B cell (primary cell): Measurements from ENCODE around the gene ESPL1.

Source experiments
- EZH2 ChIP-seq: IDR thresholded peaks from 2 replicates; pipeline ENCODE4 v1.6.1; 2012; ENCODE audit warnings: borderline replicate concordance, low read depth, mild to moderate bottlenecking, moderate library complexity, low read length; ENCODE audit not compliant: insufficient read depth, poor library complexity, severe bottlenecking
- TF ChIP-seq, protein P1 (sequence below): fragments of 200-600 bp; IDR thresholded peaks from one replicate; pipeline ENCODE4 v1.8.0; 2022; ENCODE audit warnings: antibody characterized with exemption, mild to moderate bottlenecking

DNA sequence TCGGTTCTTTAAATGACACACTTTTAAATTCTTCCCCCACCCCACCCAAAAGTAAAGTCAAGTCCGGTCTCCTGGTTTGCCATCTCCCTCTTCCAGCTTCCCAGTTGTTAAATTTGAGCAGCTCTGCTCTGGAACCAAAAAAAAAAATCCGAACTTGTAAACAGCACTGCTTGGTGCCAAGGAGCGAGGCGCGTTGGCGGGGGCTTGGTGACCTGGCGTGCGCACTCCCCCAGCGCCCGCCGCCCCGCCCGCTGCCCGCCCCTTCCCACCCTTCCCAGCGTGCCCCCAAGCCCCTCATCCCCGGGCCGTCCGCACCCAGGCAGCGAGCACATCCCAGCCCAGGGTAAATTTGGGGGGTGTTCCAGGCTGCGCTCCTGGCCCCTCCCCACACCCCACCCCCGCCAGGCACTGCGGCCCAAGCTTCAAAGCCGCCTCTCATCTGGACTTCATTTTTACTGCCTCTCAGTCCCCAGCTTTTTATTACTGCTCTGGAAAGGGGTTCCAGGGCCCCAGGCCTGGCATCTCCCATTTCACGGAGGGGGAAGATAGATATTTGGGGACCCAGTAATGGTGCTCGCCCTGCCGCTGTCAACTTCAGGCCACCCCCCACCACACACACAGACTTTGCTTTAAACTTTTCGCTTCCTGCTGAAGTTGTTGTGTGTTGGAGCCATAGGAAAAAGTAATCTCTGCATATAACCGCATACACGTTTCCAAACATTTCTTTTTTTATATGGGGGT lies 49.4 kb upstream of the ESPL1 start:
- TF ChIP-seq, protein P1, sequence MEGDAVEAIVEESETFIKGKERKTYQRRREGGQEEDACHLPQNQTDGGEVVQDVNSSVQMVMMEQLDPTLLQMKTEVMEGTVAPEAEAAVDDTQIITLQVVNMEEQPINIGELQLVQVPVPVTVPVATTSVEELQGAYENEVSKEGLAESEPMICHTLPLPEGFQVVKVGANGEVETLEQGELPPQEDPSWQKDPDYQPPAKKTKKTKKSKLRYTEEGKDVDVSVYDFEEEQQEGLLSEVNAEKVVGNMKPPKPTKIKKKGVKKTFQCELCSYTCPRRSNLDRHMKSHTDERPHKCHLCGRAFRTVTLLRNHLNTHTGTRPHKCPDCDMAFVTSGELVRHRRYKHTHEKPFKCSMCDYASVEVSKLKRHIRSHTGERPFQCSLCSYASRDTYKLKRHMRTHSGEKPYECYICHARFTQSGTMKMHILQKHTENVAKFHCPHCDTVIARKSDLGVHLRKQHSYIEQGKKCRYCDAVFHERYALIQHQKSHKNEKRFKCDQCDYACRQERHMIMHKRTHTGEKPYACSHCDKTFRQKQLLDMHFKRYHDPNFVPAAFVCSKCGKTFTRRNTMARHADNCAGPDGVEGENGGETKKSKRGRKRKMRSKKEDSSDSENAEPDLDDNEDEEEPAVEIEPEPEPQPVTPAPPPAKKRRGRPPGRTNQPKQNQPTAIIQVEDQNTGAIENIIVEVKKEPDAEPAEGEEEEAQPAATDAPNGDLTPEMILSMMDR: no peak
- no peak for TF ChIP-seq EZH2
